Kidney tubule cell (primary cell): Measurements from ENCODE around the gene CYP2R1.

Experiments
- DNase-seq: peaks from one replicate; pipeline ENCODE4 v3.0.0-alpha.2; 2018; ENCODE audit warnings: low spot score

Gene CYP2R1

GRCh38 chr11:14892036-14892556 is at the start of gene CYP2R1:
CYP2R1 (minus strand) TSS chr11:14892231; CDS start chr11:14892205, 26 bp downstream.
- DNase-seq, result peak; percentile 99

- no peak for DNase-seq
These were observed 46.9 kb upstream of the CYP2R1 start for GRCh38 chr11:14938936-14939335.

- peak; percentile 30 for DNase-seq
These were observed 42.8 kb upstream of the CYP2R1 start for GRCh38 chr11:14934641-14935351.

GRCh38 chr11:14932447-14932846 is 40.4 kb upstream of the CYP2R1 start:
- peak; percentile 66 for DNase-seq

- no peak for DNase-seq
These were observed 38.3 kb upstream of the CYP2R1 start for GRCh38 chr11:14930369-14930768.

GRCh38 chr11:14927146-14927545 is 35.1 kb upstream of the CYP2R1 start:
- peak; percentile 93 for DNase-seq

- no peak for DNase-seq
These were observed 32.3 kb upstream of the CYP2R1 start for GRCh38 chr11:14924318-14924717.

GRCh38 chr11:14916403-14916802 is 24.4 kb upstream of the CYP2R1 start:
- no peak for DNase-seq

GRCh38 chr11:14914536-14914935 is 22.5 kb upstream of the CYP2R1 start:
- DNase-seq, result no peak

GRCh38 chr11:14908214-14908880 is 16.3 kb upstream of the CYP2R1 start:
- peak; percentile 63 for DNase-seq

GRCh38 chr11:14907411-14908213 is 15.6 kb upstream of the CYP2R1 start:
- DNase-seq, result peak; percentile 62

GRCh38 chr11:14906993-14907392 is 15.0 kb upstream of the CYP2R1 start:
- DNase-seq, result no peak

- no peak for DNase-seq
These were observed 14.5 kb upstream of the CYP2R1 start for GRCh38 chr11:14906578-14906977.

- peak; percentile 69 for DNase-seq
These were observed 13.3 kb upstream of the CYP2R1 start for GRCh38 chr11:14905104-14906033.

GRCh38 chr11:14904745-14905103 is 12.7 kb upstream of the CYP2R1 start:
- DNase-seq, result peak; percentile 83

GRCh38 chr11:14902650-14903350 is 10.8 kb upstream of the CYP2R1 start:
- peak; percentile 80 for DNase-seq

GRCh38 chr11:14898906-14899305 is 6.9 kb upstream of the CYP2R1 start:
- DNase-seq, result no peak

GRCh38 chr11:14898355-14898754 is 6.3 kb upstream of the CYP2R1 start:
- peak; percentile 20 for DNase-seq

- peak; percentile 17 for DNase-seq
These were observed 2.9 kb upstream of the CYP2R1 start for GRCh38 chr11:14894657-14895598.

- no peak for DNase-seq
These were observed 546 bp upstream of the CYP2R1 start for GRCh38 chr11:14892577-14892976.
